Fibroblast of the aortic adventitia (primary cell): ENCODE data around the gene MMP24. TPM values are rescaled to one million over a fixed set of nuclear protein-coding genes. Genes with fewer than 3 reads are reported as not detected.

Experiments
- DNase-seq: peaks from one replicate; pipeline ENCODE4 v3.0.0-alpha.2; 2010; ENCODE audit warnings: low read depth
- H3K4me3 ChIP-seq: 2 replicates; pipeline ENCODE4 v1.5.1; 2011; ENCODE audit warnings: low read depth, mild to moderate bottlenecking, control low read depth, low read length, moderate library complexity
- CTCF ChIP-seq: IDR thresholded peaks from 2 replicates; pipeline ENCODE4 v1.5.1; 2011; ENCODE audit warnings: mild to moderate bottlenecking, low read length, control low read depth, inconsistent platforms; ENCODE audit not compliant: insufficient read depth
- total RNA-seq: library from RNA; depleted of rRNA; stranded (reverse); fragments of >200 nt; gene quantifications from 2 replicates; pipeline ENCODE4 v1.2.3, GENCODE V29; 2012; ENCODE audit warnings: low replicate concordance

MMP24 gene
- total RNA-seq, 1 donor: 0.81 TPM

- no peak overlapping the region for H3K4me3 ChIP-seq
- DNase-seq: no peak
- no peak for TF ChIP-seq CTCF
Measured at GRCh38 chr20:35275741-35276251, 49.3 kb downstream of the MMP24 start.

- H3K4me3 ChIP-seq: peak overlapping the region; percentile 81
- no peak for DNase-seq
- no peak for TF ChIP-seq CTCF
Measured at GRCh38 chr20:35276408-35276807, 49.9 kb downstream of the MMP24 start.

- no peak for TF ChIP-seq CTCF
- H3K4me3 ChIP-seq: peak overlapping the region; percentile 81
- no peak for DNase-seq
Measured at GRCh38 chr20:35277127-35277526, 50.6 kb downstream of the MMP24 start.

GRCh38 chr20:35277531-35278395, 51.3 kb downstream of the MMP24 start, which contains the start of gene MMP24OS:
Gene MMP24OS, minus strand, starts transcription at chr20:35278122. Its CDS starts 193 bp downstream, at chr20:35277929.
- TF ChIP-seq CTCF: peak; percentile 33
- peak within 1 kb of the TSS; percentile 81 for H3K4me3 ChIP-seq
- DNase-seq: peak; percentile 74

- no peak for DNase-seq
- no peak for TF ChIP-seq CTCF
- H3K4me3 ChIP-seq: no peak overlapping the region
Measured at GRCh38 chr20:35279040-35279439, 52.5 kb downstream of the MMP24 start.

- no peak overlapping the region for H3K4me3 ChIP-seq
- TF ChIP-seq CTCF: no peak
- no peak for DNase-seq
Measured at GRCh38 chr20:35279533-35280174, 53.2 kb downstream of the MMP24 start.
